ENCODE data around the gene IL3RA.
"Not testable (repeated sequence)": the region's sequence is repeated elsewhere in the genome, so short reads cannot be mapped to it uniquely, and the experiment has no call there.

Gene IL3RA

GRCh38 chrX:1330605-1331004 lies 6.0 kb upstream of the IL3RA start:
- TF ChIP-seq CTCF (IDR thresholded peaks at IDR 0.05; ENCODE audit: insufficient read depth, low read depth, low read length, missing control alignments), result no peak
- DNase-seq (ENCODE audit: low read depth), result peak; percentile 60
- H3K4me3 ChIP-seq (ENCODE audit: low read depth, low read length), result 0 out of 2 replicates have a peak overlapping the region, but pooled peaks have one; percentile 11

GRCh38 chrX:1332433-1332832 lies 4.2 kb upstream of the IL3RA start:
- DNase-seq (ENCODE audit: low read depth); H3K4me3 ChIP-seq (ENCODE audit: low read depth, low read length): not testable (repeated sequence)

- TF ChIP-seq CTCF (IDR thresholded peaks at IDR 0.05; ENCODE audit: insufficient read depth, low read depth, low read length, missing control alignments), result no peak
- no peak overlapping the region for H3K4me3 ChIP-seq (ENCODE audit: low read depth, low read length)
- no peak for DNase-seq (ENCODE audit: low read depth)
These were observed 1.7 kb upstream of the IL3RA start for GRCh38 chrX:1334854-1335253.

- no peak for TF ChIP-seq CTCF (IDR thresholded peaks at IDR 0.05; ENCODE audit: insufficient read depth, low read depth, low read length, missing control alignments)
- peak; percentile 44 for DNase-seq (ENCODE audit: low read depth)
- H3K4me3 ChIP-seq (ENCODE audit: low read depth, low read length), result peak overlapping the region; percentile 68
These were observed 579 bp downstream of the IL3RA start for GRCh38 chrX:1336948-1337779.

GRCh38 chrX:1341545-1342184 lies 5.1 kb downstream of the IL3RA start:
- TF ChIP-seq CTCF (IDR thresholded peaks at IDR 0.05; ENCODE audit: insufficient read depth, low read depth, low read length, missing control alignments), result no peak
- H3K4me3 ChIP-seq (ENCODE audit: low read depth, low read length), result no peak overlapping the region
- no peak for DNase-seq (ENCODE audit: low read depth)

GRCh38 chrX:1349606-1350005 lies 13.0 kb downstream of the IL3RA start:
- DNase-seq (ENCODE audit: low read depth); H3K4me3 ChIP-seq (ENCODE audit: low read depth, low read length): not testable (repeated sequence)

GRCh38 chrX:1351981-1352714 lies 15.6 kb downstream of the IL3RA start:
- no peak for TF ChIP-seq CTCF (IDR thresholded peaks at IDR 0.05; ENCODE audit: insufficient read depth, low read depth, low read length, missing control alignments)
- DNase-seq (ENCODE audit: low read depth), result no peak
- H3K4me3 ChIP-seq (ENCODE audit: low read depth, low read length), result no peak overlapping the region

All from GM12865 (cell line).